HG03045 (cell line): ENCODE data around the gene IGFBPL1.
A peak's percentile ranks its signal among the peaks of the same experiment; 100 is the strongest.
"Not testable (repeated sequence)": the region's sequence is repeated elsewhere in the genome, so short reads cannot be mapped to it uniquely, and the experiment has no call there.

ENCODE experiments used
- ATAC-seq: cut with Tn5 transposase; IDR thresholded peaks from one replicate; pipeline ENCODE4 v1.9.1; 2021; ENCODE audit warnings: mild to moderate bottlenecking, moderate library complexity; ENCODE audit not compliant: unreplicated experiment

The IGFBPL1 gene

DNA sequence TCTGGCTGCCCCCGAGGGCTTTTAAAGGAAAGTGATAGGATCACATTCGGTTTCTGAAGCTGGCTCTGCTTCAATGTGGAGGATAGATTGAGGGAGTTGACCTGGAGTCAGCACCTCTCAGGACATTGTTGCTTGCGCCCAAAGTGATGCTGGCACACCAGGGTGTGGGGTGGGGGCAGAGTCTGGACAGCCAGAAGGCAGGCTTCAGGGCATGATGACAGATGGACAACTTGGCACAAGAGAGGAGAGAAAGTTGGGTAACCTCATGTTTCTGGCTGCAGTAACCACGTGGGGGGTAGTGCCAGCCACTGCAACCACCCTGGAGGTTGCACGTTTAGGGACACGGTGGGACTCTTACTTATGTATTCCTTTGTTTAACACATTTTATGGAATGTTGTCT lies 22.3 kb downstream of the IGFBPL1 start:
- ATAC-seq: no peak

DNA sequence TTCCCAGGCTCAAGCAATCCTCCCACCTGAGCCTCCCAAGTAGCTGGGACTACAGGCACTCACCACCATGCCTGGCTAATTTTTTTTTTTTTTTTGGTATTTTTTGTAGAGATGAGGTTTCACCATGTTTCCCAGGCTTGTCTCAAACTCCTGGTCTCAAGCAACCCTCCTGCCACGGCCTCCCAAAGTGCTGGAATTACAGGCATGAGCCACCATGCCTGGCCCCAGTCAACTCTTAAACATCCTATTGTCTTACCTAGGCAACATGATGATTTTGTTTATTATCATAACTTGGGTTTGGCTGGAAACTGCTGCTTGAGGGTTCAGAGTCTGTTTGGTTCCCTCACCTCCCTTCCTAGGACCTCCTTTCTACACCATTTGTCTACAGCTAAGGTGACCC lies 25.1 kb downstream of the IGFBPL1 start:
- not testable (repeated sequence) for ATAC-seq

DNA sequence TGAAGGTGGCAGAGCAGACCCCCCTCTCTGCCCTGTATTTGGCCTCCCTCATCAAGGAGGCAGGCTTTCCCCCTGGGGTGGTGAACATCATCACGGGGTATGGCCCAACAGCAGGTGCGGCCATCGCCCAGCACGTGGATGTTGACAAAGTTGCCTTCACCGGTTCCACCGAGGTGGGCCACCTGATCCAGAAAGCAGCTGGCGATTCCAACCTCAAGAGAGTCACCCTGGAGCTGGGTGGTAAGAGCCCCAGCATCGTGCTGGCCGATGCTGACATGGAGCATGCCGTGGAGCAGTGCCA lies 27.9 kb downstream of the IGFBPL1 start:
- no peak for ATAC-seq

DNA sequence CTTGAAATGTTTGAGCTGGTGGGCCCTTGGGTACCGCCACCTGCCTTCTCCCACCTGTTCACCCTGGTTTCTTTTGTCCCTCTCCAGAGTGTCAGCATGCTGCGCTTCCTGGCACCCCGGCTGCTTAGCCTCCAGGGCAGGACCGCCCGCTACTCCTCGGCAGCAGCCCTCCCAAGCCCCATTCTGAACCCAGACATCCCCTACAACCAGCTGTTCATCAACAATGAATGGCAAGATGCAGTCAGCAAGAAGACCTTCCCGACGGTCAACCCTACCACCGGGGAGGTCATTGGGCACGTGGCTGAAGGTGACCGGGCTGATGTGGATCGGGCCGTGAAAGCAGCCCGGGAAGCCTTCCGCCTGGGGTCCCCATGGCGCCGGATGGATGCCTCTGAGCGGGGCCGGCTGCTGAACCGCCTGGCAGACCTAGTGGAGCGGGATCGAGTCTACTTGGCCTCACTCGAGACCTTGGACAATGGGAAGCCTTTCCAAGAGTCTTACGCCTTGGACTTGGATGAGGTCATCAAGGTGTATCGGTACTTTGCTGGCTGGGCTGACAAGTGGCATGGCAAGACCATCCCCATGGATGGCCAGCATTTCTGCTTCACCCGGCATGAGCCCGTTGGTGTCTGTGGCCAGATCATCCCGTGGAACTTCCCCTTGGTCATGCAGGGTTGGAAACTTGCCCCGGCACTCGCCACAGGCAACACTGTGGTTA lies 28.4 kb downstream of the IGFBPL1 start:
- no peak for ATAC-seq

DNA sequence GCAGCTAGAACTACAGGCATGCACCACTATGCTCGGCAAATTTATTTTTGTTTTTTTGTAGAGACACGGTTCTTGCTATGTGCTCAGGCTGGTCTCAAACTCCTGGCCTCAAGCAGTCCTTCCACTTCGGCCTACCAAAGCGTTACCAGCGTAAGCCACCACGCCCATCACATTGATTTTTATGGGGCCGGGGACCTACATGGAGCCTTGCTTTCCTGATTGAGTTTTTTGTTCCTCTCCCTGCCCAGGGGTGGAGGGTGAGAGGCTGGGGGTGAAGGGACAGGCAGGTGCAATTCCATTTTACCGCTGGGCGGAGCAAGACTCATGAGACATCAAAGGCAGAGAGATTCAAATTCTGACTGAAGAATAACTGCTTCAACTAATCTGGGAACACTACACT lies 29.8 kb downstream of the IGFBPL1 start:
- no peak for ATAC-seq

DNA sequence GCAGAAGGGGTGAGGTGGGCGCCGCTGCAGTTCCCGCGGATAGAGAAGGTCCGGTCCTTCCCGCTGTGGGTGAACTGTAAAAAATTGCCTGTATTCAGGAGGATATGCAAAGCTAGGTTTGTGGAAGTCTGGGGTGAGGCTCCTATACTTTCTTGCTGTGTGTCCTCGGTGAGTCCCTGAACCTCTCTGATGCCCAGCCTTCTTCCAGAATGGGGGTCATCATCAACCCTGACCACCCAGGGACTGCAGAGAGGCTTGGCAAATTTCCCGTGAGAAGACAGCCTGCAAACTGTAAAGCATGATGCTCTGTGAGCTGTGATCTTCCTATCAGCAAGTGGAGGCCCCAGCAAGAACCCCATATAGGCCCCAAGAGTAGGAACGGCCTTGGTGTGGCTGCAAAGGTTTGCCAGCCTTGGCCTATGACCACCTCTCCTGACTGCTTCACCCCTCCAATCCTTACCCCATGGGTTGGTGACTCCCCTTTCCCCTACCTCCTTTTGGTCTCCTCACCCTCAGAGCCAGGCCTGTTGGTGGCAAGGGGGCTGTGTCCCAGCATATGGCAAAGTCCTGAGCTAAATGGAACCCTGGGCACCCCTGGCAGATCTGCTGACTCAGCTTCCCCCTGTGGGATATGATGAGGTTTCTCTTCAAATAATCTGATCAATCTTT lies 31.0 kb downstream of the IGFBPL1 start:
- no peak for ATAC-seq

DNA sequence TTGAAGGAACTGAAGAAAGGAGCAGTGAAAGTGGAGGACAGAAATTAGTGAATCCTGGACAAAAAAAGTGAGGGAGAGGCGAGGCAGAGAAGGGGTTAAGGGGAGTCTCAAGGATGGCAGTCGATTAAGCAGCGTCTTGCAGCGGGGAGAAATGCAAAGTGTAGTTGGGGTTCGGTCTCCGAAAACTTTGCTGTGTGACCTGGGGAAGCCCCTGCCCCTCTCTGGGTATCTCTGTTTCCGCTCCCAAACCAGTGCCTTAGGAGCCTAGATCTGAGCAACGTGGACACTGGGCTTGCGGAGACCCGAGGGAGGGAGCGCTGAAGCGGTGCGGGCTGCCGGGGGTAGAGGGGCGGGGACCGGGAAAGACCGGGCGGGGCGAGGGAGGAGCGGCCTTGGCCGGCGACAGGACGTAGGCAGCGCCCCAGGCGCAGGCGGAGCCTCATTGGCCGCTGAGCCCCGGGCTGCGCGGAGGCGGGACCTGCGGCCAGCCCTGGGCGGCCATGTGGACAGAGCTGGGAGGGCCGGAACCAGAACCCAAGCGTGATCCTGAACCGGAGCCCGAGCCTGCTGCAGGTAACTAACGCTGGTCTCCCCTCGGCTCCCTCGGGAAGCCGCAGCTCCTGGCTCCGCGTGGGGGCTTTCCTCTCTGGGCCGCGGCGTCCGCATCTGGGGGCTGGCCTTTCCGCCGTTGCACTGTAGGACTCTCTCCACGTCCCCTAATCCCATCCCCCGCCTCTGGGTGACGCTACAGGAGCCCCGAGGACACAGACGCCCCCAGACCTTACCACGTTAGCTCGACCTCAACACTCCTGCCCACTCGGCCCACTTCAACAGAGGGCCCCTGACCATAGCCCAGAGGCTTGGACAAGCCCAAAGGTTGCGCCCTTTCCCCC lies 31.8 kb downstream of the IGFBPL1 start, which contains the start of gene ALDH1B1:
Gene ALDH1B1, plus strand, starts transcription at position 468 of the 893 bp plus-strand sequence. CDS start 3,047 bp downstream, outside the sequence.
- ATAC-seq: peak; percentile 99

DNA sequence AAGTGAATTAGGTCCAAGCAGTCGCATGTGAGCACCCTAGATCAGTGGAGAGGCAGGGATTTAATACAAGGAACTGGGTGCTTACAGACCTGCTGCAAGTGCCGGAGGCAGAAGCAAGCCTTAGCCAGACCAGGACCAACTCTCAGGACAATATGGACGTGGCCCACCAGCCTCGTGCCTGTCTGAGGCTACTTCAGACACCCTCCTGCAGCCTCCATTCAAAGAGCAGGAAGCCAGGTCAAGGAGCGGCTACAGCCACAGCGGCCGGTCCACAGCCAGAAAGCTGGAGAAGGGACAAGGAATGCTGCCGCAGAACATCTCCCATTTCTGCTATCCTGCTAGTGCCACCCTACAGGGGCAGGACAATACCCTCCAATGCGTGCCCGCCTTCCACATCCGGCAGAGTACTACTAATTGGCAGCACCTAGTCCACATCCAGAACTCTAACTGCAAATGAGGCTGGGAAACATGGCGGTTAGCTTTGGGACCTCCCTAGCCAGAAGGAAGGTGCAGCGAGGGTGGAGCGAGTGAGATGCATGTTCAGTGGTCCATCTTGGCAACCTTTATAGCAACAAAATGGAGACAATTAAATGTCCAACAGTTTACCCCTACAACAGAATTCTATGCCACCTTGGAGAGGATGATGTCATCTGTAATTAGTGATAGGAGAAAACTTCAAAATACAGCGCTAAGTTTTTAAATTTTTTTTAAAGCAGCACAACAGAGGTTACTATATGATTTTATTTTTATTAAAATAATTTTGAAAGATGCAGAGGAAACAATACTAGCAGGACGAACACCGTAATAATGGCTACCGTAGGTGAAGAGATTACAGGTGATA lies 32.8 kb downstream of the IGFBPL1 start:
- ATAC-seq: no peak

DNA sequence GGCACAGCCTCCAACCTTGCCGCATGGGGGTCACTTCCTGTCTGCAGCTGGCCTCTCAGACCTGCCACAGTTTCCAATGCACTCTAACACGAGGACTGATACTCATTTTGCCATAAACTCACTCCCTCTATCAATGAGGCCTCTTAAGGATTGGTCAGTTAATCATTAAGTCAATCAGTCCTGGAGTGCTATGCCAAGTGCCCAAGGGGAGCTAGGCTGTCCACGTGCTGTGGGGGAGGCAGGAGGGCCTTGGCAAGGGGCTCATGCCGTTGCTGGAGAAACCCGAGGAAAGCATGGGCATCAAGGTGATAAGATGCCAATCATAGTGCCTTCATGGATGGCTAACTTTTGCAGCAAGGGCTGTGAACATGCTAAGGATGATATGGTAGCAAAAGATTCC lies 33.4 kb downstream of the IGFBPL1 start:
- ATAC-seq: no peak

DNA sequence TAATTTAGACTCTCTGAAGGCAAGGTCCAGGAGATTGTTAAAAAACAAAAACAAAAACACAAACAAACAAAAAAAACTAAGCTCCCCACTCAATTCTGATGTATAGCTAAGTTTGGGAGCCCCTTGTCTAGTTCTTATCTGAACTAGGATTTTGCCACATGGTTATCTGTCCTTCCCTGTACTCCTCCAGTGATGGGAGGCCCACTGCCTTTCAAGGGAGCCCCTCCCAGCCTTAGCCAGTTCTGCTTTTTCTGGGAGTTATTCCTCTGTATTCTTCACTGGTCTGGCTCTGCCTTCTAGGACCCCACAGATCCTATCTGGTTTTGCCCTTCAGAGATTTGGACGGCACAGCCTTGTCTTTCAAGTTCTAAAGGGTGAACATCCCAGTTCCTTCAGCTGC lies 33.8 kb downstream of the IGFBPL1 start:
- ATAC-seq: no peak

DNA sequence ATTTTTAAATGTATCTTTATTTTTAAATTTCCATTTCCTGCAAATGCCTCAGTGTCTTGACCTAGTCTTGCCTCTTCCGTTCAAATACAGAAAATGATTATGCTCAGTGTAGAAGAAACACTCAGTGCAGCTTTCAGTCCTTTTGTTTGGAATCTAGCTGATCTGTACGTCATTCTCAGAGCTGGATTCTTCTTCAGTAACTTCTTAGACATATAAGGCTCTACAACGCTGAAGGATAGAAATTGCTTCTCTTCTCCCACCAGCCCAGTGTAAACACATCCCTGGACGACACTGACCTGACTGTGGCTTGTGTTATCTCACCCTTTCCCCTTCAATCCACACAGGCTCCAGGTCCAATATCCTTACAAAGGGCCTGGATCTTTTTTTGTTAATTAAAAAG lies 34.9 kb downstream of the IGFBPL1 start:
- ATAC-seq: no peak

DNA sequence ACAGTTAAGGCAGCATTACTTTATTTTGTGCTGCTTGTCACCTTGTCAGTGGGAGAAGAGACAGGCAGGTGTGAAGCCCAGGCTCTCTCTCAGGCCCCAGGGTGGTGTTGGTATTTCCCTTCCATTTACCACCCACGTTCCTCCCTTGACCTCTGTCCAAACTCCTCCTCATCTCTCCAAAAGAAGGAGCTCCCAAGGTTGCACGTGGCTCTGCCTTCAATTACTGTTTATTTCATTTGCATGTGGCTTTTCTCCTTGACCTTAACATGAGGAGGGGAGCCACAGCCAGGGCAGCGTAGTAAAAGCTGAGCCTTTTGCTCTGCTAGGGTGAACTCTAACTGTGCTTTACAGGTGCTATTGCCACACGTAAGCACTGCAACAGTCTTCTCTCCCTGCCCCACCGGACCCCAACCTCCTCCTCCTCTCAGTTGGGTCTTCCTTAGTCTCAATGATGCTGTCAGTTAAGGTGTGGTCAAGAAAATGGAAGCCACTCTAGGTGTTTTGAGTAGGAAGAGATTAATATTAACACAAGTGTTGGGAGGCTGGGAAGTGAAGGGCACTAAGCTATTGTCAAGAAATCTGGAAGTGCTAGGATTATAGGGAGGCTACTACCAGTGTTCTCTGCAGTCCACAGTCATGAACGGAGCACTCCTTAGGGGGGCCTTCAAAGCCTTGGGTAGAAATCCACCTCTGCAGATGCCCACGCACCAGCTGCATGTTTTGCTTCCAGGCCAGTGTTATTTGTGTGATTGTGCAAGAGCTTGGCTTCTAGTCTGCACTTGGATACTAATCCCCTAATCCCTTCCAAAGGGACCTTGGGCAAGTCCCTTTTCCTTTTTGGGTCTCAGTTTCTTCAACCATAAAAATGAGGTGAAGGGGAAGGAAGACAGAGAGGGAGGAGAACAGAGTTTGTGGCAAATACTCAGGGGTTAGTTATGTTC lies 35.7 kb downstream of the IGFBPL1 start:
- ATAC-seq: no peak

DNA sequence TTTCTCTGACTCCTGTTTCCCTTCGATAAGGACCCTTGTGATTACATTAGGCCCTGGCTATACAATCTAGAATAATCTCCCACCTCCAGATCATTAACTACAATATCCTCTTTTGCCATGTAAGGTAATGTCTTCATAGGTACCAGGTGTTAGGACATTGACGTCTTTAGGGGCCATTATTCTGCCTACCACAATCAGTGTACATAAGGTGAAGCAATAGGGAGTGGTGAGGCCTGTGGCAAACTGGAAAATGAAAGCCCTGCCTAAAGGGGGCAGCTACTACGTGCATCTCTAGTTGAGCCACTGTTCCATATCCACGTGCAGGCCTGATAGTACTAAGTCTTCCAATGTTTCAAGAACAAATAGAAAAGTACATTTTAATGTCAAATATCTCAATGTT lies 36.5 kb downstream of the IGFBPL1 start:
- no peak for ATAC-seq

DNA sequence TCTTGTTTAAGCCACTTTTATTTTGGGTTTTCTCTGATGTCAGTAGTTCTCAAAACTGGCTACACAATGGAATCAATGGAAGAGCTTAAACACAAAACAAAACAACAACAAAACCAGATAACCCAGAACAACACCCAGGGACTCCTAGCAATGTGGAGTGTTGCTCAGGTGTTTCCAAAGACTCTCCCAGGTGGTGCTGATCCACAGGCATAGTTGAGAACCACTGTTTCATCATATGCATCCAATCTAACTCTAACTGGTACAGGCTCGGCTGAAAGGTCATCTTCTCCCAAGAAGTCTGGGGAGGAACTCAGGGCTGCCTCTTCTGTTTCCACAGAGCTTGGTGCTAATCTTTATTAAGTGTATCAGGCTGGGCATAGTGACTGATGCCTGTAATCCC lies 37.2 kb downstream of the IGFBPL1 start:
- no peak for ATAC-seq

DNA sequence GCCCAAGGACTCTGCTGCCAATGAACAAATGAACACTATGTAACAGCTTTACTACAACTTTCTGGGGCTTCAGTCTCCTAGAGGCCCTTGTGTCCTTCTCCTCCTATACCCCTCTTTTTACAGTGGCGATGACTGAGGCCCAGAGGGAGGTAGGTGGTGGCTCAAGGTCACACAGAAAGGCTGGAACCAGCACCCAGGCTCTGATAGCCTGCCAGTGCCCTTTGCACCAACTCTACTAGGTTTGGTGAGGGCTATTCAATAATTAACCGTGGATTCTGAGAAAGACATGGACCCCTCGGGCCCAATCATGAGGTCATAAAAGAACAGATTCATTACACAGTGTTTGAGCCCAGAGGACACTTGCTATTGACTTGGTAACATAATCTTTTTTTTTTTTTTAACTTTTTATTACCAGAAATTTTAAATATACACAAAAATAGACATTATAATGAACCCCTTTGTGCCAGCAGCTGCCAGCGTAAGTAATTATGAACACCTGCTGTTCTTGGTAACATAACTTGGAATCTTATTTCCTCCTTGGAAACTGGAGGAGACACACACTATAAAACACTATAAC lies 37.8 kb downstream of the IGFBPL1 start:
- no peak for ATAC-seq

DNA sequence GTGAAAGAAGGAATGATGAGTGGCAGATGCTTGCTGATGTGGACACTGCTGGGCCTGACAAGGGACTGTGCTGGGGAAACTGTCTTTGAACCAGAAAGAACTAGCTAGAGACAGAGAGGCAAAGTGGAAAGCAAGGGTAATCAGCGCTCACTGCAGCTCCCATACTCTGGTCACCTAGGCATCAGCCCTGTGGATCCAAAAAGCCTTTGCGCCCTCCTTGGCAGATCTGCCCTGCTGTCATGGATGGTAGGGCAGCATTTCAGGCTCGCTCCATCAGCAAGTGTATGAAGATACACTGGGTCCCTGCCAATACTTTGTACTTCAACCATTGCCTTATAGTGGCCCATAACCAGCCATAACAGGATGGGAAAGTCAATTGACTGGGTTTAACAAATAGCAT lies 38.4 kb downstream of the IGFBPL1 start:
- ATAC-seq: no peak

DNA sequence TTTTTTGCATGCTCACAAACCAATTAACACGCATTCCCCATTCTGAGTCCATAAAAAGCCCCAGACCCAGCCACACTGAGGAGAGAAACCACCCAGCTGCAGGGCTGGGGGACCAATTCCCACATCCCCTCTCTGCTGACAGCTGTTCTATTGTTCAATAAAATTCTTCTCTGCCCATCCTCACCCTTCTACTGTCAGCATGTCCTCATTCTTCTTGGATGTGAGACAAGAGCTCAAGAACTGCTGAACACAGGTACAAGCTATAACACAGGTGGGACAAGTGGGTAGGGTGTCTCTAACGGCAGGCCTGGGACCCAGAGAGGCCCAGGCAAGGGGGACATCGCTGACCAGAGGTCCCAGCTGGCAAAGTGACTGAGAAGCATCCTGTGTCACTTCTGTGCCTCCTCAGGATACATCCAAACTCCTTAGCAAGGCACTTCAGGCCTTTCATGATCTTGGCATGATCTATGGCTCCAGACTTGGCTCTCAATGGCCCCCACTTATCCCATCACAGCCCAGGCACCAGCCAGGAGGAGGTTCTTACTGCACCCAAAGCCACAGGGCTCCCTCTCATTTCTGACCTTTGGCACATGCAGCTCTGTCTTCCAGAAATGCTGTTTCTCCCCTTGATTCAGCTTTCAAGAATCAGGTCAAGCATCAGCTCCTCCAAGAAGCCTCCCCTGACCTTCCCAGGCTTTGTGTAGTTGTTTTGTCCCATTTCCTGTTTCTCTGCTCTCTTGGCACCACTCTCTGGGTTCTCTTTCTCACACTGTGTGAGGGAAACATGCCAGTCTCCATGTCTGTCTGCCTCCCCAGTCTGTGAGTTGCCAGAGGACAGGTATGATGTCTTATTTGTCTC lies 39.0 kb downstream of the IGFBPL1 start:
- no peak for ATAC-seq

DNA sequence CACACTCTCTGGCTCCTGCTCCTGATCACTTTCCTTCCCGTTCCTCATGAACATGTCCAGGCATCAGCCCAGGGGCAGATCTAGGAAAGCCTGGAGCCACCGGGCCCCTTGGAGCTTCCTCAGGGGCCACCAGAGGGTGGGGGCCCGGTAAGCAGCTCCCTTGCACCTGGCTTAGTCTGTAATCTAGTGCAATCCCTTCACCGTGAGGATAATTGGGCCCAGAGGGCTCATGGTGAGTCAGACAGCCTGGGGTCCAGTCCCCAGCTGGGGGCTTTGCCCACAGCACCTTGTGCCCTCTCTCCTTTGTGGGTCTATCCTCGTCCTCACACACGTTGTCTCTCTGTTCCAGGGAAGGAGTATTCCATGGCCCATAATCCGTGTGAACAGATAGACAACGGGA lies 42.1 kb downstream of the IGFBPL1 start:
- ATAC-seq: no peak
